GM23338 (cell line): ENCODE data around the gene ATP5F1A. TPM values are rescaled to one million over a fixed set of nuclear protein-coding genes. Genes with fewer than 3 reads are reported as not detected.

Source experiments
- ATAC-seq: fragments of 200-7000 bp; cut with Tn5 transposase; 3 replicates; pipeline ENCODE4 v1.9.1; 2020
- DNase-seq: peaks from one replicate; pipeline ENCODE4 v3.0.0-alpha.2; 2015; ENCODE audit warnings: low spot score
- H2AFZ ChIP-seq: fragments of 200-600 bp; sonication (generic); 2 replicates; pipeline ENCODE4 v1.8.0; 2016; ENCODE audit warnings: antibody characterized with exemption, mild to moderate bottlenecking, moderate library complexity
- H3F3A ChIP-seq: fragments of 200-600 bp; sonication (generic); replicated peaks from 2 replicates; pipeline ENCODE4 v1.8.0; 2017; ENCODE audit warnings: antibody characterized with exemption, mixed run types, low read depth
- H3K27ac ChIP-seq: fragments of 200-600 bp; sonication (generic); 2 replicates; pipeline ENCODE4 v1.6.1; 2016; ENCODE audit warnings: low read depth
- H3K27me3 ChIP-seq: fragments of 200-600 bp; sonication (generic); 2 replicates; pipeline ENCODE4 v1.8.0; 2016; ENCODE audit warnings: mild to moderate bottlenecking, mixed run types, moderate library complexity; ENCODE audit not compliant: insufficient read depth
- H3K36me3 ChIP-seq: fragments of 200-600 bp; sonication (generic); 2 replicates; pipeline ENCODE4 v1.8.0; 2016; ENCODE audit warnings: mild to moderate bottlenecking; ENCODE audit not compliant: insufficient read depth
- H3K4me1 ChIP-seq: fragments of 200-600 bp; sonication (generic); 2 replicates; pipeline ENCODE4 v1.8.0; 2016; ENCODE audit warnings: mild to moderate bottlenecking, moderate library complexity; ENCODE audit not compliant: insufficient read depth
- H3K4me2 ChIP-seq: fragments of 200-600 bp; sonication (generic); 2 replicates; pipeline ENCODE4 v1.7.1; 2017; ENCODE audit warnings: mixed run types
- H3K4me3 ChIP-seq: fragments of 200-600 bp; sonication (generic); 2 replicates; pipeline ENCODE4 v1.6.1; 2016; ENCODE audit warnings: mixed run types
- H3K79me2 ChIP-seq: fragments of 200-600 bp; sonication (generic); replicated peaks from 2 replicates; pipeline ENCODE4 v1.8.0; 2017; ENCODE audit warnings: mild to moderate bottlenecking; ENCODE audit not compliant: insufficient read depth
- H3K9me2 ChIP-seq: fragments of 200-600 bp; sonication (generic); 2 replicates; pipeline ENCODE4 v1.8.0; 2017; ENCODE audit not compliant: insufficient read depth
- H4K20me1 ChIP-seq: fragments of 200-600 bp; sonication (generic); replicated peaks from 2 replicates; pipeline ENCODE4 v1.8.0; 2017; ENCODE audit warnings: mild to moderate bottlenecking; ENCODE audit not compliant: insufficient read depth
- H3K27ac Mint-ChIP-seq: 2 replicates; pipeline ENCODE4 v1.8.0; 2020; ENCODE audit warnings: inconsistent platforms, mild to moderate bottlenecking, moderate library complexity, mixed read lengths
- H3K27me3 Mint-ChIP-seq: 3 replicates; pipeline ENCODE4 v1.8.0; 2022; ENCODE audit warnings: low read depth, mild to moderate bottlenecking, moderate library complexity, mixed read lengths, inconsistent platforms; ENCODE audit not compliant: insufficient read depth, poor library complexity
- H3K36me3 Mint-ChIP-seq: 3 replicates; pipeline ENCODE4 v1.8.0; 2021; ENCODE audit warnings: low read depth, mild to moderate bottlenecking, inconsistent platforms, moderate library complexity, mixed read lengths
- H3K4me1 Mint-ChIP-seq: 3 replicates; pipeline ENCODE4 v1.8.0; 2020; ENCODE audit warnings: mild to moderate bottlenecking, inconsistent platforms, mixed read lengths
- H3K4me3 Mint-ChIP-seq: 3 replicates; pipeline ENCODE4 v1.8.0; 2021; ENCODE audit warnings: moderate library complexity, mild to moderate bottlenecking, inconsistent platforms, mixed read lengths
- H3K9me3 Mint-ChIP-seq: 3 replicates; pipeline ENCODE4 v1.8.0; 2020; ENCODE audit warnings: moderate library complexity, mild to moderate bottlenecking, inconsistent platforms, mixed read lengths
- CREB1 ChIP-seq: fragments of 250-450 bp; sonication (Bioruptor Pico); IDR thresholded peaks from 2 replicates; pipeline ENCODE4 v1.5.0; 2020; ENCODE audit warnings: low read depth, mild to moderate bottlenecking, moderate library complexity
- CTCF ChIP-seq, 2 experiments: fragments of 200-600 bp in 1 of 2; sonication (generic) in 1 of 2; conservative IDR thresholded peaks; 2 replicates each; pipeline versions ENCODE4 v1.5.1 to v1.6.1; 2016 to 2017; ENCODE audit warnings: antibody characterized with exemption in 2 of 2, low read depth in 2 of 2, mild to moderate bottlenecking in 2 of 2, moderate library complexity in 1 of 2
- ETS1 ChIP-seq: IDR thresholded peaks from 2 replicates; pipeline ENCODE4 v1.6.1; 2016; ENCODE audit warnings: antibody characterized with exemption
- EZH2phosphoT487 ChIP-seq: fragments of 200-600 bp; sonication (generic); IDR thresholded peaks from one replicate; pipeline ENCODE4 v1.8.1; 2018; ENCODE audit warnings: antibody characterized with exemption; ENCODE audit not compliant: unreplicated experiment
- JUNB ChIP-seq: IDR thresholded peaks from one replicate; pipeline ENCODE4 v1.6.1; 2016; ENCODE audit warnings: antibody characterized with exemption; ENCODE audit not compliant: unreplicated experiment
- NANOG ChIP-seq: IDR thresholded peaks from 2 replicates; pipeline ENCODE4 v1.6.1; 2016; ENCODE audit warnings: antibody characterized with exemption, borderline replicate concordance
- POLR2AphosphoS5 ChIP-seq: IDR thresholded peaks from 2 replicates; pipeline ENCODE4 v1.6.1; 2016; ENCODE audit warnings: antibody characterized with exemption, low read depth
- REST ChIP-seq: IDR thresholded peaks from one replicate; pipeline ENCODE4 v1.6.1; 2018; ENCODE audit warnings: antibody characterized with exemption; ENCODE audit not compliant: unreplicated experiment
- STAT1 ChIP-seq: IDR thresholded peaks from one replicate; pipeline ENCODE4 v1.6.1; 2016; ENCODE audit warnings: antibody characterized with exemption; ENCODE audit not compliant: unreplicated experiment
- ZNF114 ChIP-seq: fragments of 250-450 bp; sonication (Bioruptor Pico); IDR thresholded peaks from 2 replicates; pipeline ENCODE4 v1.5.0; 2020; ENCODE audit warnings: mild to moderate bottlenecking, moderate library complexity
- ZNF462 ChIP-seq: fragments of 250-450 bp; sonication (Bioruptor Pico); IDR thresholded peaks from 2 replicates; pipeline ENCODE4 v1.5.0; 2020; ENCODE audit warnings: mild to moderate bottlenecking, moderate library complexity
- polyA plus RNA-seq: library from polyadenylated mRNA; unstranded; fragments of >200 nt; fragmentation: Nextera tagmentation; extraction: Ambion mirVana; gene quantifications from 2 replicates; pipeline ENCODE4 v1.2.1, GENCODE V29; 2016
- total RNA-seq: library from RNA; depleted of rRNA; stranded (reverse); fragments of >200 nt; shearing (Covaris generic); gene quantifications from 2 replicates; pipeline ENCODE4 v1.2.3, GENCODE V29; 2014

The ATP5F1A gene
- total and polyA plus RNA-seq, 2 experiments from 2014 or later, result 353 to 822 TPM

GRCh38 chr18:46067438-46068007, 30.6 kb downstream of the ATP5F1A start (continued):
- TF ChIP-seq ETS1 (no peak), NANOG (no peak), CTCF (conservative IDR thresholded peaks at IDR 0.05; ENCODE audit: low read depth in 2 of 2) (no peak)

GRCh38 chr18:46062781-46063180, 35.3 kb downstream of the ATP5F1A start:
- no peaks in the 10 kb centered on the region for H3K4me1 ChIP-seq
- no peaks in the 10 kb centered on the region for H3F3A ChIP-seq
- H3K9me2 ChIP-seq, result no peaks in the 10 kb centered on the region
- no peak overlapping the region for H2AFZ ChIP-seq
- ATAC-seq, result no peak
- no peaks in the 10 kb centered on the region for H3K79me2 ChIP-seq
- no peak overlapping the region for H3K4me3 ChIP-seq
- H3K36me3 ChIP-seq, result no peaks in the 10 kb centered on the region
- H3K27me3 ChIP-seq, result no peaks in the 10 kb centered on the region
- no peaks in the 10 kb centered on the region for H3K9me3 Mint-ChIP-seq
- H3K27ac Mint-ChIP-seq, result no peak overlapping the region
- no peaks in the 10 kb centered on the region; the same call in 1 of the 2 replicates for H4K20me1 ChIP-seq
- no peak for DNase-seq
- H3K27me3 Mint-ChIP-seq, result peaks cover 8% of the 10 kb centered on the region
- no peak overlapping the region for H3K4me3 Mint-ChIP-seq
- H3K4me2 ChIP-seq, result no peak overlapping the region
- no peaks in the 10 kb centered on the region for H3K4me1 Mint-ChIP-seq
- no peaks in the 10 kb centered on the region for H3K36me3 Mint-ChIP-seq
- H3K27ac ChIP-seq, result no peak overlapping the region
- TF ChIP-seq CREB1 (CRISPR knock-in tag) (no peak), POLR2AphosphoS5 (no peak), JUNB (no peak), ZNF462 (CRISPR knock-in tag) (no peak), ZNF114 (CRISPR knock-in tag) (no peak), EZH2phosphoT487 (no peak), REST (no peak), ETS1 (no peak), STAT1 (no peak)
